HG03039 (cell line): ENCODE data around the gene GGA3.
"Not testable (repeated sequence)": the region's sequence is repeated elsewhere in the genome, so short reads cannot be mapped to it uniquely, and the experiment has no call there.

ENCODE experiments used
- ATAC-seq: cut with Tn5 transposase; IDR thresholded peaks from one replicate; pipeline ENCODE4 v1.9.1; 2021; ENCODE audit warnings: mild to moderate bottlenecking, moderate library complexity; ENCODE audit not compliant: unreplicated experiment

The GGA3 gene

DNA sequence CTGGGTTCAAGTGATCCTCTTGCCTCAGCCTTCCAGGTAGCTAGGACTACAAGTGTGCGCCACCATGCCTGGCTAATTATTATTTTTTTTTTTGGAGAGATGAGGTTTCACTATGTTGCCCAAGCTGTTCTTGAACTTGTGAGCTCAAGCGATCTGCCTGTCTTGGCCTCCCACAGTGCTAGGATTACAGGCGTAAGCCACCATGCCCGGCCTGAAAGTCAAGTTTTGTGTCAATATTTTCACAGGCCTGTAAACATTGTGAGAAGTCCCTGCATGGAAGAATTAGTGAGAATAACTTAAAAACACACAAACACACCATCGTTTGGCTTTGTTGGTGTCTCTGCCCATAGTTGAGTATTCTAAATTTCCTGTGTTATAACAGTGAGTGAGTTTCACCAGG lies 33.7 kb downstream of the GGA3 start:
- no peak for ATAC-seq

DNA sequence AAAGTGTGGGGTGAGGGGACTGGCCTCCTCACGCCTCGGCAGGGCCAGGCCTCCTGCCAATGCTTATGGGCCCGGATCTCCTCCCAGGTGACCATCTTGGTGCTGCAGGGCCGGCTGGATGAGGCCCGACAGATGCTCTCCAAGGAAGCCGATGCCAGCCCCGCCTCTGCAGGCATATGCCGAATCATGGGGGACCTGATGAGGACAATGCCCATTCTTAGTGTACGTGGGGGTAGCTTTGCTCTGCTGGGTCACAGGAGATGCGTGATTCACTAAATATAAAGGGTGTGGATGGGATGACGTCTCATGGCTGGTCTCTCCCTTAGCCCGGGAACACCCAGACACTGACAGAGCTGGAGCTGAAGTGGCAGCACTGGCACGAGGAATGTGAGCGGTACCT lies 36.4 kb downstream of the GGA3 start:
- no peak for ATAC-seq

DNA sequence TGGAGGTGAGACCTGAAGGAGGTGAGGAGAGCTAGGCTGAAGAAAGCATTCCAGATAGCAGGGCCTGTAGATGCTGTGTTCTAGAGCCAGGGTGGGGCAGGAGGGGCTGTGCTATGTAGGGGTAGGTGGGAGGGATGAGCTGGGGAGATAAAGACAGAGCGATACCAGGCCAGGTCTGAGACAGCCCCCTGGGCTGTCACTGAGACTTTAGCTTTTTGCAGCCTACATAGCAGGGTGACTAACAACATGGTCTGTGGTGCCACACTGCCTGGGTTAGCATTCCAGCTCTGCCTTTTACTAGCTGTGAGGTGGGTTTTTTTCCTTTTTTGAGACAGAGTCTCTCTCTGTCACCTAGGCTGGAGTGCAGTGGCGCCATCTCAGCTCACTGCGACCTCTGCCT lies 41.6 kb downstream of the GGA3 start:
- ATAC-seq = no peak

DNA sequence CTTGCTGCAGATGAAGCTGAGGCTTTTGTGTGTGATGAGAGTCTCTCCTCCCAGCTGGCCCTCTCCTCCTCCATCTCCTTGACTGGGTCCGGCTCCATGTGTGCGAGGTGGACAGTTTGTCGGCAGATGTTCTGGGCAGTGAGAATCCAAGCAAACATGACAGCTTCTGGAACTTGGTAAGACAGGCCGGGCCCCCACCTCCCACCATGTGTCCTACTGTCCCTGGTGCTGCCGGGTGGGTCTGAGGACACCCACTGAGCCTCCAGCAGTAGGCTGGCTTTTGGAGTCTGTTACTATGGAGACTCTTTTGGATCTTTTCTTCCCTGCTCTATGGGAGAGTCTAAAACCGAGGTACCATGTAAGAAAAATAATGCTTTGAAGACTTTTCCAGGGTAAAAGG lies 43.3 kb downstream of the GGA3 start:
- ATAC-seq = no peak

DNA sequence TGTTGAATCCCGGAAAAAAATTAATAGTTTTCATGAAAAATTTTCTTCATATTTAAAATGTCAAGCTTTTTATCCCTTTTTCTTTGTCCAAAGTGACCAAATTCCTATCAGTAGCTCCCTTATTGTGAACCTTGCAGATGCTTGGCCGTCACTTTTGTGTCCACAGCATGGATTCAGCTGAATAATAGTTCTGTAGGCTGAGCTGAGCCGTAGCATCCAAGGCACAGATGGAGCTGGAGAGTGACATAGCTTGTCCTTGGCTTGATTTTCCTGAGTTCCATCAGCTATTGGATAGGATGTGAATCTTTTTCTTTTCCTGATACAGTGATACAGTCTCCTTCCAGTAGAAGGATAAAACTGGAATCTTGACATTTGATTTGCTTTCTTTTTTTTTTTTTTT lies 52.3 kb downstream of the GGA3 start:
- no peak for ATAC-seq

DNA sequence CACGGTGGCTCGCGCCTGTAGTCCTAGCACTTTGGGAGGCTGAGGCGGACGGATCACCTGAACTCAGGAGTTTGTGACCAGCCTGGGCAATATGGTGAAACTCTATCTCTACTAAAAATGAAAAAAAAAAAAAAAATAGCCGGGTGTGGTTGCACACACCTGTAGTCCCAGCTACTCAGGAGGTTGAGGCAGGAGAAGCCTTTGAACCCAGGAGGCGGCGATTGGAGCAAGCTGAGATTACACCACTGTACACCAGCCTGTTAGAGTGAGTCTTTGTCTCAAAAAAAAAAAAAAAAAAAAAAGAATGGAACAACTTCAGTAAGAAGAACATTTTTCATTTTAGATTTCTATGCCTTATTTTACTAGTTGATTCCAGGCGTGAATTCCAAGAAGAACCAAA lies 53.2 kb downstream of the GGA3 start:
- no peak for ATAC-seq

DNA sequence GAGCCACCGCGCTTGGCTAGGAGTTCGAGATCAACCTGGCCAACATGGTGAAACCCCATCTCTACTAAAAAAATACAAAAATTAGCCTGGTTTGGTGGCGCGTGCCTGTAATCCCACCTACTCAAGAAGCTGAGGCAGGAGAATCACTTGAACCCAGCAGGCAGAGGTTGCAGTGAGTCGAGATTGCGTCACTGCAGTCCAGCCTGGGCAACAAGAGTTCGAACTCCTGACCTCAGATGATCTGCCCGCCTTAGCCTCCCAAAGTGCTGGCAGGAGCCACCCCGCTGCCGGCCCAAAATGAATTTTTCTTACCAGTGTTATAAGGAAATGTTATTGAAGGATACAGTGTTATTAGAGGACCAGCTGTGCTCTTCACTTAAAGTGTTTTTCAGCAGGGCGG lies 53.6 kb downstream of the GGA3 start:
- no peak for ATAC-seq

DNA sequence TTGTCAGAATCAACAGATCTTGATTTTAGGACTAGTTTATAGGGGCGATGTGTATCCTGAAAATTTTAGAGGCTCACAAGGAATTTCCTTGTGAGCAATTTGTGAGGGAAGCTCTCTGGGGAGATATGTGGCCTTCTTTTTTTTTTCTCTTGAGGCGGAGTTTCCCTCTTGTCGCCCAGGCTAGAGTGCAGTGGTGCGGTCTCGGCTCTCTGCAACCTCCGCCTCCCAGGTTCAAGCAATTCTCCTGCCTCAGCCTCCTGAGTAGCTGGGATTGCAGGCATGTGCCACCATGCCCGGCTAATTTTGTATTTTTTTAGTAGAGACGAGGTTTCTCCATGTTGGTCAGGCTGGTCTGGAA lies 54.4 kb downstream of the GGA3 start:
- ATAC-seq = not testable (repeated sequence)

DNA sequence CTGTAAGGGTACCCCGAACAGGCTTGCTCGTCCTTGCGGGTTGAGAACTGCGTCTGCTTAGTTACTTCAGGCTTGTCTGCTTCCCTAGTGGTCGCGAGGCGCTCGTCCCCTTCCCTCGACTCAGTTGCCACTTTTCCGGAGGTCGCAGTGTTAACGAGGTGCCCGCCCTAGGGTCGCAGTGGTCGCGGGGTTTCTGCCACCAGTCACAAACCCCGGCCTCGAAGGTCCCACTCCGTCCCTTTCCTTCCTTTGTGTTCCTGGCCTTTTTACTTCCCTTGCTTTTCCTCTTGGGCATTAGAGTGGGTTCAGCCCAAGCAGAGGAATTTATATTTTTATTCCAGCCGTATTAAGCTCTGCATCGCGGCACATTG lies 55.6 kb downstream of the GGA3 start:
- ATAC-seq = no peak

DNA sequence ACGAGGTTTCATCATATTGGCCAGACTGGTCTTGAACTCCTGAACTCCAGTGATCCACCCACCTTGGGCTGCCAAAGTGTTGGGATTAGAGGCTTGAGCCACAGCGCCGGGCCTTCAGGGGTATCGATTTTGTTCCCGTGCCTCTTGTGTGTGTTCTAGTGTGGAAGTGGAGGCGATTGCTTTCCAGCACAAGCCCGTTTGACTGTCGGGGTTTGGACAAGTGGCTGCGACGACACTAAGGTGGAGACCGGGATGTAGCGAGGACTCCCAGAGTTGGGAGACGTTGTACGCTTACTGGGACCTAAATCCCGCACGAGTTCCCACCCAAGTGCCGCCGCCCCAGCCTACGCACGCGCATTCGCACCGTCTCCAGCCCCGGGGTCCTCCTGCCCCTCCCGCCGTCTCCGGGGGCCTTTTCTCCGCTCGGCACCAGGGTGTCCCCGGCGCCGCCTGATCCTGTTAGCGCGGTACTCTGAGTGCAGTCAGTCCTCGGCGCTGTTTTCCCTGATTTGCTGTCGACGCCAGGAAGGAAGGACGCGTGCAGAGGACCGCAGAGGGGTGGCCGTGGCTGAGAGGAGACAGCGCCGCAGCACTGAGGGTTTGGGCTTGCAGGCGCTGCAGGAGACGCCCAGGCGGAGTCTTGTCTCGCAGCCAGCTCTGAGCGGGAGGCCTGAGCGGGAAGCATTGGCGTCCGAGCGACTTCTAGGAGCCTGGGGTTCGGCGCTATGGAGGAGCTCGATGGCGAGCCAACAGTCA lies 56.2 kb downstream of the GGA3 start, which contains the start of gene NUP85:
Gene NUP85 (plus strand): TSS at position 643 of the 756 bp plus-strand sequence. CDS start 83 bp downstream, at position 726.
- ATAC-seq = peak; percentile 68

DNA sequence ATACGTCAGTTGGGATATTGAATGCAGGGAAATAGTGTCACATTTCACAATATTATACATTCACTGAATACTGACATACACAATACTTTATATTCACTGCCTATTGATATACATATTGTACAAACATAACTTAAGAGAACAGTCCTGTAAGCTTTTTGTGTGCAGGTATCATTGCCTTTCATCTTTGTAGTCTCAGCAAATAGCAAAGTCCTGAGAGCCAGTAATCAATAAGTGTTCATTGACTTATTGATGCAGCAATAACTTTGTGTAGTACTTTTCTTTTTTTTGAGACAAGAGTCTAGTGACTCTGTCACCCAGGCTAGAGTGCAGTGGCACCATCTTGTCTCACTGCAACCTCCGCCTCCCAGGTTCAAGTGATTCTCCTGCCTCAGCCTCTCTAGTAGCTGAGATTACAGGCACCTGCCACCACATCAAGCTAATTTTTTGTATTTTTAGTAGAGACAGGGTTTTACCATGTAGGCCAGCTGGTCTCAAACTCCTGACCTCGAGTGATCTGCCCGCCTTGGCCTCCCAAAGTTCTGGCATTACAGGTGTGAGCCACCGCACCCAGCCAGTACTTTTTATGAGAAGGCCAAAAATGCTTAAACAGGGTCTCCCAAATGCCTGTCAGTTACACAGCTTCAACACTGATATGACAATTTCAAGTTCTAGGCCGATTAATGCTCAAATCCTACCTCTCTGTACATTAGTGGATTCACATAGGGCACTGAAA lies 61.4 kb downstream of the GGA3 start:
- no peak for ATAC-seq

DNA sequence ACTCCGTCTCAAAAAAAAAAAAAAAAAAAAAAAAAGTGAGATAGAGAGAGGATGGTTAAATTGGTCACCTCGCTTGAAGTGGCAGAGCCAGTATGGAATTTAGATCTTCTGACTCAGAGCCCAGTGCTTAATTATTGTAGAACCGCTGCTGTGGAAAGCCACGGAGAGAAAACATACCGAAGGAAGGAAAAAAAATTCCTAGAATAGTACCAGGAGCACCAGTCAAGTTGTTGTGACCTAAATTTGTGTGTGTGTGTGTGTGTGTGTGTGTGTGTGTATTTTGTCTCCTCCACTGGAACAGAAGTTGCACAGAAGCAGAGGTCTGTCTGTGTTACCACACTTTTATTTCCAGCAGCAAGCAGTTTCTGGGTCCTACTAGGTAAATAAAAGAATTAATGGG lies 66.5 kb downstream of the GGA3 start:
- ATAC-seq = no peak

DNA sequence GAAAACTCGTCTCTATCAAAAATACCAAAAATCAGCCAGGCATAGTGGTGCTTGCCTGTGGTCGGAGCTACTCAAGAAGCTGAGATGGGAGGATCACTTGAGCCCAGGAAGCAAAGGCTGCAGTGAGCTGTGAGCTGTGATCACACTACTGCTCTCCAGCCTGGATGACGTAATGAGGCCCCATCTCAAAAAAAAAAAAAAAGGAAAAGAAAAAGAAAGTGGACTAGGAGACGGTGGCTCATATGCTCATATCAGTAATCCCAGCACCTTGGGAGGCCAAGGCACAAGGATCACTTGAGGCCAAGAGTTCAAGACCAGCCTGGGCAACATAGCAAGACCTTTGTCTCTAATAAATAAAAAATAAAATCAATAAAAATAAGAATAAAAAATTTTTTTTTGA lies 69.8 kb downstream of the GGA3 start:
- ATAC-seq = no peak

DNA sequence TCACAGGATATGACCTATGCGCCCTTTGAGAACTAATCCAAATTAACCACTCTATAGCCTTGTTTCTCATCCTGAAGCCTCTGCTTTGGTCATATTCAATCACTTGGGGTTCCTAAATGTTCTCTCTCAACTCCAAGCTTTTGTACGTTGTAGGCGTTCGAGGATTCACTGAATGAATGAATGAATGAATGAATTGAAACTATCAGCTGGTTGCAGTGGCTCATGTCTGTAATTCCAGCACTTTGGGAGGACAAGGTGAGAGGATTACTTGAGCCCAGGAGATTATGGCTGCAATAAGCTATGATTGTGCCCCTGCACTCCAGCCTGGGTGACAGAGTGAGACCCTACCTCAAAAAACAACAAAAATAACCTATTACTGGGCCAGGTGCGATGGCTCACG lies 72.8 kb downstream of the GGA3 start:
- ATAC-seq = no peak
